ENCODE data around the gene DEXI.
"Not testable (repeated sequence)": the region's sequence is repeated elsewhere in the genome, so short reads cannot be mapped to it uniquely, and the experiment has no call there.

DEXI gene

GRCh38 chr16:10941127-10941933, 938 bp downstream of the DEXI start:
- DNase-seq (ENCODE audit: low read depth) = no peak

- DNase-seq (ENCODE audit: low read depth) = no peak
These were observed 1.7 kb downstream of the DEXI start for GRCh38 chr16:10940501-10941079.

- DNase-seq (ENCODE audit: low read depth) = no peak
These were observed 2.5 kb downstream of the DEXI start for GRCh38 chr16:10939649-10940234.

GRCh38 chr16:10938796-10939648, 3.2 kb downstream of the DEXI start:
- no peak for DNase-seq (ENCODE audit: low read depth)

GRCh38 chr16:10938321-10938720, 3.9 kb downstream of the DEXI start:
- DNase-seq (ENCODE audit: low read depth) = no peak

GRCh38 chr16:10937068-10937859, 5.0 kb downstream of the DEXI start:
- no peak for DNase-seq (ENCODE audit: low read depth)

GRCh38 chr16:10936272-10936984, 5.8 kb downstream of the DEXI start:
- no peak for DNase-seq (ENCODE audit: low read depth)

GRCh38 chr16:10935226-10935915, 6.9 kb downstream of the DEXI start:
- no peak for DNase-seq (ENCODE audit: low read depth)

- DNase-seq (ENCODE audit: low read depth) = no peak
These were observed 7.8 kb downstream of the DEXI start for GRCh38 chr16:10934325-10935107.

- DNase-seq (ENCODE audit: low read depth) = no peak
These were observed 8.4 kb downstream of the DEXI start for GRCh38 chr16:10933865-10934264.

GRCh38 chr16:10932959-10933710, 9.1 kb downstream of the DEXI start:
- no peak for DNase-seq (ENCODE audit: low read depth)

- DNase-seq (ENCODE audit: low read depth) = no peak
These were observed 10.2 kb downstream of the DEXI start for GRCh38 chr16:10931977-10932632.

GRCh38 chr16:10931134-10931533, 11.1 kb downstream of the DEXI start:
- DNase-seq (ENCODE audit: low read depth) = no peak

- no peak for DNase-seq (ENCODE audit: low read depth)
These were observed 11.5 kb downstream of the DEXI start for GRCh38 chr16:10930755-10931093.

GRCh38 chr16:10929853-10930754, 12.2 kb downstream of the DEXI start:
- no peak for DNase-seq (ENCODE audit: low read depth)

GRCh38 chr16:10929097-10929496, 13.2 kb downstream of the DEXI start:
- not testable (repeated sequence) for DNase-seq (ENCODE audit: low read depth)

GRCh38 chr16:10927497-10928112, 14.7 kb downstream of the DEXI start:
- no peak for DNase-seq (ENCODE audit: low read depth)

All from T-helper 22 cell (primary cell).